GM13977 (cell line): ENCODE results near the gene CAD.
A peak's percentile ranks its signal among the peaks of the same experiment; 100 is the strongest.

ENCODE experiments used
- DNase-seq: peaks from one replicate; pipeline ENCODE4 v3.0.0; 2012; ENCODE audit warnings: low spot score
- CTCF ChIP-seq: IDR thresholded peaks from 2 replicates; pipeline ENCODE4 v1.5.1; 2012; ENCODE audit warnings: mild to moderate bottlenecking, control low read depth; ENCODE audit not compliant: insufficient read depth; ENCODE audit errors: extremely low read depth, missing control alignments
- in situ Hi-C: fragments of 300-500 bp; cut with MboI; formaldehyde crosslinking; loops from one replicate; pipeline ENCODE4 v1.12.0; 2022; ENCODE audit warnings: low sequenced_read_pairs, low pct_unique_long_range_greater_than_20kb, mixed read lengths, inconsistent platforms; ENCODE audit not compliant: unreplicated experiment

The CAD gene

GRCh38 chr2:27208486-27209050 lies 8.6 kb upstream of the CAD start:
- TF ChIP-seq CTCF, result no peak
- in situ Hi-C loops, result no loop called here

GRCh38 chr2:27209621-27210401 lies 7.4 kb upstream of the CAD start:
- peak; percentile 61 for DNase-seq
- TF ChIP-seq CTCF, result no peak

More at GRCh38 chr2:27208486-27209050, 8.6 kb upstream of the CAD start:
- DNase-seq, result no peak

DNA sequence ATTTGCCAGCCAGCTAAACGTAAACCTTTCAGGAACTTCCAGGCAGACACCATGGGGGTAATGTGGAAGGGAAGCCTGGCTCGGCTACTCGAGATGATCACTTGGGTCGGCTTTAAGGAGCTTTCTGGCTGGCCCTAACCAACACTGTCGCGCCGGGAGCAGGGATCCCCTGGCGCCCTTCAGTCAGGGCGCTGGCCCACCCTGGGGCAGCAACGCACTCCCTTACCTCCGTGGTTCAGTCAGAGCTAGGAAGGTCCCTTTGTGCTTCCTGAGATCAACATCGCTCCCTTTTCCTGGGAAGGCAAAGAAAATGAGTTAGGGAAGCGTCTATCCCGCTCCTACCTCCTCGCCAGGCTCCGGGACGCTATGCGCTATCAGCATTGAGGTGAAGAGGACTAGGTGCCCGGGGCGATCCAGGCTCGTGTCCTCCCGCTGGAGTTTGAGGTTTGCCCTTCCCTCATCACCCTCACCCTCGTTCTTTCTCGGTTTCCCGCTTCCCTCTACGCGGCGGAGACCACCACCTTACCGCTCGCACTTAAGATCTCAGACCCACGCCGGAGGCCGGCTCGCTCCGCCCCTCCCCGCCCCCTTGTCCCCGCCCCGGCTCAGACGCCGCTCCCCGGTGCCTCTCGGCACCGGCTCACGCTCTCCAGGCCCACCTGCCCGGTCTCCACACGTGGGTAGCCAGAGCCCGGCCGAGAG lies 5.8 kb upstream of the CAD start:
- in situ Hi-C loops, result no loop called here
- TF ChIP-seq CTCF, result no peak
- DNase-seq, result no peak

More at GRCh38 chr2:27209621-27210401, 7.4 kb upstream of the CAD start:
- in situ Hi-C loops, result no loop called here

GRCh38 chr2:27211943-27212625 lies 5.1 kb upstream of the CAD start, which contains the start of the genes ATRAID and SLC5A6:
Gene ATRAID, plus strand, starts transcription at chr2:27212041. Its CDS starts 328 bp downstream, at chr2:27212369.
Gene SLC5A6, minus strand, starts transcription at chr2:27212268. Its CDS starts 4,618 bp downstream, at chr2:27207650.
- peak; percentile 97 for DNase-seq
- TF ChIP-seq CTCF, result no peak
- in situ Hi-C loops, result no loop called here

DNA sequence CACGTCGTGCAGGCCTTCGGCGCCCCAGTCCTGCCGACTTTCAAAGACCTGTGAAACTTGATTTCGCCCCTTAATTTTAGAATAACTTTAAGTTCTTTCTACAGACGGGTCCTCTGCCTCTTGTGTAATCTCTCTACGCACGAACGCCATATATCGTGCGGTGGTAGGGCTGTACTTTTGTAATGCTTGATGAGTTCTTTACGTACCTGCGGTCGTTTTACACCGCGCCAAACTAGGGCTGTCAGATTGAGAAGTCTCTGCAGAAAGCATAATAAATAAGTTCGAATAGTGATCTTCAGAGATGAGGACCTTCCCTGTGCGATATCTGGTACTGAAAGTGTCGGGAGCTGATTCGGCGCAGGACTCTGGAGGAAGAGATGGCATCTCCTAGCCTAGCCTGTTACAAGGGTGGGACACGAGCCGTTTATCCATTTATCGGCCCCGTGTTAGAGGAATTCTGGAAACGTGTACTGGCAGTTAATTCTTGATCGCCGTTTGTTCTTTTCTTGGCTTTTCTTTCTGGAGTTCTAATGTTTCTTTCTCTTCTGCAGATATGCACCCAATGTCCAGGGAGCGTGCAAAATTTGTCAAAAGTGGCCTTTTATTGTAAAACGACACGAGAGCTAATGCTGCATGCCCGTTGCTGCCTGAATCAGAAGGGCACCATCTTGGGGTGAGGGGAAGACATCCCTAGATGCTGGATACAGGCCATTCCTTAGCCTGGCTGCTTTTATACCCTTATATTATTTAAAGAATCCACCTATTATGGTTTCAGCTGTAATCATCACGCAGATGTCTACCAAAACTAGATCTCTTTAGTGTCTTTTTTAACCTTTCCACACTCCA lies 4.3 kb upstream of the CAD start:
- in situ Hi-C loops, result no loop called here
- DNase-seq, result peak; percentile 66
- TF ChIP-seq CTCF, result no peak
